Prostate gland (tissue), 2 donors: ENCODE results near the gene LMTK2. TPM values are rescaled to one million over a fixed set of nuclear protein-coding genes. Genes with fewer than 3 reads are reported as not detected.

Experiments
- DNase-seq: peaks from one replicate; pipeline ENCODE4 v3.0.0-alpha.2; 2019; ENCODE audit warnings: low spot score
- H3K27ac ChIP-seq, 2 donors: fragments of 200-600 bp; sonication (generic); 2 replicates each; pipeline ENCODE4 v1.5.1; 2017 to 2019
- H3K27me3 ChIP-seq: fragments of 200-600 bp; sonication (generic); replicated peaks from 2 replicates; pipeline ENCODE4 v1.5.1; 2019; ENCODE audit not compliant: insufficient read depth
- H3K36me3 ChIP-seq, 2 donors: fragments of 200-600 bp; sonication (generic); 1 replicate in 1 of 2; 2 replicates in 1 of 2; pipeline versions ENCODE4 v1.5.1 to v1.8.1; 2017 to 2019
- H3K4me1 ChIP-seq: fragments of 200-600 bp; sonication (generic); replicated peaks from 2 replicates; pipeline ENCODE4 v1.5.1; 2019
- H3K4me3 ChIP-seq, 2 donors: fragments of 200-600 bp; sonication (generic); 2 replicates each; pipeline ENCODE4 v1.5.1; 2017 to 2019
- H3K9me3 ChIP-seq: fragments of 200-600 bp; sonication (generic); 2 replicates; pipeline ENCODE4 v1.5.1; 2017
- CTCF ChIP-seq, 4 experiments: fragments of 200-600 bp in 2 of 4; fragments of 450-650 bp in 2 of 4; sonication (generic) in 2 of 4; IDR thresholded peaks; 1 replicate in 3 of 4; 2 replicates in 1 of 4; pipeline ENCODE4 v1.5.1; 2016 to 2019; ENCODE audit warnings: antibody characterized with exemption in 4 of 4, mild to moderate bottlenecking in 2 of 4, moderate library complexity in 2 of 4
- POLR2A ChIP-seq: fragments of 450-650 bp; IDR thresholded peaks from one replicate; pipeline ENCODE4 v1.6.1; 2016; ENCODE audit warnings: antibody characterized with exemption, mild to moderate bottlenecking
- POLR2AphosphoS5 ChIP-seq: sonication (generic); formaldehyde crosslinking; IDR thresholded peaks from one replicate; pipeline ENCODE4 v1.6.1; 2017; ENCODE audit warnings: antibody characterized with exemption
- WGBS: methylation state at CpG from one replicate; pipeline ENCODE4 v1.1.5; 2018; 5-methylcytosine and 5-hydroxymethylcytosine counted together
- intact Hi-C: fragments of 100-400 bp; cut with DNase I; formaldehyde crosslinking; loops from one replicate; pipeline ENCODE4 v1.14.2; 2022
- total RNA-seq, 2 donors: library from RNA; depleted of rRNA; stranded (reverse); fragments of >200 nt; gene quantifications; one replicate each; pipeline ENCODE4 v1.1.0, GENCODE V29; 2016

LMTK2 gene
- total RNA-seq, 2 donors from 2014 or later, result 22.2 to 37.4 TPM

GRCh38 chr7:98254951-98255610 lies 148.4 kb downstream of the LMTK2 start:
- H3K27ac ChIP-seq, result no peak overlapping the region
- H3K4me3 ChIP-seq, result no peak overlapping the region
- H3K9me3 ChIP-seq, result no peaks in the 10 kb centered on the region
- no peaks in the 10 kb centered on the region for H3K36me3 ChIP-seq
- intact Hi-C loops, result loop anchor here (5.0 kb wide), 1 partner anchor 32 kb away; no protein-coding TSS in a partner anchor
- H3K27me3 ChIP-seq, result no peaks in the 10 kb centered on the region
- H3K4me1 ChIP-seq, result peaks cover 11% of the 10 kb centered on the region
- TF ChIP-seq POLR2AphosphoS5 (no peak), POLR2A (no peak), CTCF (IDR thresholded peaks at IDR 0.05) (no peak)
- no peak for DNase-seq
- WGBS, result 89% methylated on average over 11 of the region's 11 CpGs

GRCh38 chr7:98256431-98256830 lies 149.8 kb downstream of the LMTK2 start:
- no peaks in the 10 kb centered on the region for H3K9me3 ChIP-seq
- no peak for DNase-seq
- WGBS, result 87% methylated on average over 7 of the region's 7 CpGs

GRCh38 chr7:98257701-98258100 lies 151.0 kb downstream of the LMTK2 start:
- DNase-seq, result no peak
- Histone ChIP-seq H3K27me3 (no peaks in the 10 kb centered on the region), H3K27ac (no peak overlapping the region), H3K4me1 (peaks cover 5% of the 10 kb centered on the region), H3K9me3 (no peaks in the 10 kb centered on the region), H3K36me3 (no peaks in the 10 kb centered on the region), H3K4me3 (no peak overlapping the region)
- 83% methylated on average over 6 of the region's 6 CpGs for WGBS
- TF ChIP-seq POLR2AphosphoS5, result no peak
- TF ChIP-seq CTCF (IDR thresholded peaks at IDR 0.05), result no peak
- TF ChIP-seq POLR2A, result no peak
- intact Hi-C loops, result no loop called here

More at GRCh38 chr7:98256431-98256830, 149.8 kb downstream of the LMTK2 start:
- TF ChIP-seq POLR2A (no peak), POLR2AphosphoS5 (no peak), CTCF (IDR thresholded peaks at IDR 0.05) (no peak)
- H3K27me3 ChIP-seq, result no peaks in the 10 kb centered on the region
- no peak overlapping the region for H3K4me3 ChIP-seq
- peaks cover 5% of the 10 kb centered on the region for H3K4me1 ChIP-seq
- no peak overlapping the region for H3K27ac ChIP-seq
- intact Hi-C loops, result no loop called here
- no peaks in the 10 kb centered on the region for H3K36me3 ChIP-seq

Other genes starting within 250 kb of the LMTK2 start
- gene ASNS, start 234.5 kb upstream of the LMTK2 start, total RNA-seq, result 10 to 100 TPM; 11.0 to 13.1 TPM
- gene OCM2, start 116.7 kb upstream of the LMTK2 start, total RNA-seq, result not detected
- 10 to 100 TPM; 24.6 to 90.9 TPM for gene BHLHA15, start 104.6 kb downstream of the LMTK2 start, total RNA-seq
- gene TECPR1, start 145.4 kb downstream of the LMTK2 start, total RNA-seq, result 10 to 100 TPM; 31.4 to 62.7 TPM
- 10 to 100 TPM; 68.5 to 85.4 TPM for gene BRI3, start 174.8 kb downstream of the LMTK2 start, total RNA-seq